NT2/D1 (cell line): ENCODE data around the gene CLSTN2.

ENCODE experiments used
- SUZ12 ChIP-seq: IDR thresholded peaks from 2 replicates; pipeline ENCODE4 v1.6.1; 2011; ENCODE audit not compliant: insufficient read length, insufficient read depth; ENCODE audit errors: extremely low read depth
- YY1 ChIP-seq: IDR thresholded peaks from 2 replicates; pipeline ENCODE4 v1.6.1; 2011; ENCODE audit not compliant: insufficient read length, insufficient read depth
- ZNF274 ChIP-seq: IDR thresholded peaks from 2 replicates; pipeline ENCODE4 v1.6.1; 2011; ENCODE audit warnings: mild to moderate bottlenecking, low read depth, low read length

DNA sequence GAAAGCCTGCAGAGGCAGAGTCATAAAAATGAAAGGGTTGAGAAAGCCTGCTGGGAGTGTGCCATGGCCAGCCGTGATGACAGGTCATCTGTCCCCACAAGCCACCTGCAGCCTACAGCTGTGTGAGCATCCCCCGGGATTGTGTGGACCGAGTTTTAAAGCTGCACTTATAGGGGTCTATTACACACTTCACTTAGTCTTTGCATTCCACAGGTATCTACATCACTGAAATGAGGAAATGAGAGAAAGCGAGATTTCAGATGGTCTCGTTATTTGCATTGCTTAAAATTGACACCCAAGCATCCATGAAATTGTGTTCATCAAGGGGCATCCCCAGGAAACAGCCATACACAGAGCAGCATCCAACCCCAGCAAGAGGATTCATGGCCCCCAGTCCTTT lies 605.3 kb downstream of the CLSTN2 start:
- TF ChIP-seq YY1 (no peak), ZNF274 (no peak), SUZ12 (no peak)
